Measurements from ENCODE around the gene TRIM17. TPM values are rescaled to one million over a fixed set of nuclear protein-coding genes. Genes with fewer than 3 reads are reported as not detected.

TRIM17 gene
- total RNA-seq, 1 donor from 2014 or later, result 2.6 TPM

- TF ChIP-seq CTCF (IDR thresholded peaks at IDR 0.05), result no peak
- peak; percentile 63 for ATAC-seq
- Histone ChIP-seq H3K27me3 (peaks cover 92% of the 10 kb centered on the region), H3K9me3 (no peaks in the 10 kb centered on the region), H3K27ac (no peak overlapping the region), H3K36me3 (no peaks in the 10 kb centered on the region), H3K4me1 (peaks cover 6% of the 10 kb centered on the region), H3K4me3 (peak overlapping the region; percentile 25)
- no peak for DNase-seq
- intact Hi-C loops (cut with DNase I), result no loop called here
These were observed 47.1 kb upstream of the TRIM17 start for GRCh38 chr1:228463559-228464455.

GRCh38 chr1:228463009-228463558, 46.4 kb upstream of the TRIM17 start:
- no peak for DNase-seq
- no peak for TF ChIP-seq CTCF (IDR thresholded peaks at IDR 0.05)
- intact Hi-C loops (cut with DNase I), result no loop called here
- peaks cover 6% of the 10 kb centered on the region for H3K4me1 ChIP-seq
- ATAC-seq, result no peak
- peaks cover 89% of the 10 kb centered on the region for H3K27me3 ChIP-seq
- peak overlapping the region; percentile 25 for H3K4me3 ChIP-seq
- no peak overlapping the region for H3K27ac ChIP-seq
- H3K9me3 ChIP-seq, result no peaks in the 10 kb centered on the region
- no peaks in the 10 kb centered on the region for H3K36me3 ChIP-seq

DNA sequence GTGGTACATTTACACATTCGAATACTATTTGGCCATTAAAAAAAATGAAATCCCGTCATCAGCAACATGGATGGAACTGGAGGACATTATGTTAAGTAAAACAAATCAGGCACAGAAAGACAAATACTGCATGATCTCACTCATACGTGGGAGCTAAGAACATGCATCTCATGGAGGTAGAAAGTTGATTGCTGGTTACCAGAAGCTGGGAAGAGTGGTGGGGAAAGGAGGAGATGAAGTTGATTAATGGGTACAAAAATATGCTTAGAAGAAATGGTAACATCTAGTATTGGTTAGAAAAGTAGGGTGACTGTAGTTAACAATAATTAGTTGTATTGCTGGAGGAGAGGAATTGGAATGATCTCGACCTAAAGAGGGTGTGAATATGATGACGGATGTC, 45.9 kb upstream of the TRIM17 start:
- Histone ChIP-seq H3K4me3 (no peak overlapping the region), H3K9me3 (no peaks in the 10 kb centered on the region), H3K4me1 (peaks cover 6% of the 10 kb centered on the region), H3K36me3 (no peaks in the 10 kb centered on the region), H3K27me3 (peaks cover 86% of the 10 kb centered on the region), H3K27ac (no peak overlapping the region)
- no peak for TF ChIP-seq CTCF (IDR thresholded peaks at IDR 0.05)
- ATAC-seq (no peak), DNase-seq (no peak)
- intact Hi-C loops (cut with DNase I), result no loop called here

- intact Hi-C loops (cut with DNase I), result no loop called here
- TF ChIP-seq CTCF (IDR thresholded peaks at IDR 0.05), result no peak
- peaks cover 85% of the 10 kb centered on the region for H3K27me3 ChIP-seq
- H3K27ac ChIP-seq, result no peak overlapping the region
- DNase-seq (no peak), ATAC-seq (no peak)
- no peaks in the 10 kb centered on the region for H3K36me3 ChIP-seq
- no peak overlapping the region for H3K4me3 ChIP-seq
- no peaks in the 10 kb centered on the region for H3K9me3 ChIP-seq
- H3K4me1 ChIP-seq, result peaks cover 6% of the 10 kb centered on the region
These were observed 44.2 kb upstream of the TRIM17 start for GRCh38 chr1:228460821-228461220.

- peaks cover 74% of the 10 kb centered on the region for H3K27me3 ChIP-seq
- peak; percentile 77 for DNase-seq
- no peak overlapping the region for H3K27ac ChIP-seq
- no peaks in the 10 kb centered on the region for H3K36me3 ChIP-seq
- peak; percentile 56 for TF ChIP-seq CTCF (IDR thresholded peaks at IDR 0.05)
- H3K9me3 ChIP-seq, result no peaks in the 10 kb centered on the region
- intact Hi-C loops (cut with DNase I), result no loop called here
- ATAC-seq, result peak; percentile 57
- peaks cover 6% of the 10 kb centered on the region for H3K4me1 ChIP-seq
- peak overlapping the region; percentile 42 for H3K4me3 ChIP-seq
These were observed 42.7 kb upstream of the TRIM17 start for GRCh38 chr1:228459091-228459993.

Measured in upper lobe of right lung (tissue), 1 donor.